Mucosa of rectum (tissue), 2 donors: ENCODE results near the gene ZNF618.

ENCODE experiments used
- H3K27ac ChIP-seq, 2 donors: one replicate each; pipeline ENCODE4 v1.7.0; 2013; ENCODE audit warnings: inconsistent platforms in 2 of 2, low read depth in 2 of 2, low read length in 2 of 2
- H3K27me3 ChIP-seq, 2 donors: one replicate each; pipeline ENCODE4 v1.7.0; 2013; ENCODE audit warnings: low read length in 2 of 2; ENCODE audit not compliant: control insufficient read depth in 2 of 2, insufficient read depth in 2 of 2
- H3K36me3 ChIP-seq, 2 donors: one replicate each; pipeline ENCODE4 v1.7.0; 2013; ENCODE audit warnings: low read length in 2 of 2; ENCODE audit not compliant: control insufficient read depth in 2 of 2, insufficient read depth in 2 of 2
- H3K4me1 ChIP-seq, 2 donors: one replicate each; pipeline ENCODE4 v1.7.0; 2013; ENCODE audit warnings: low read length in 2 of 2, mild to moderate bottlenecking in 1 of 2; ENCODE audit not compliant: control insufficient read depth in 2 of 2, insufficient read depth in 2 of 2
- H3K4me3 ChIP-seq, 2 donors: one replicate each; pipeline ENCODE4 v1.7.0; 2013; ENCODE audit warnings: low read length in 2 of 2
- H3K9ac ChIP-seq, 2 donors: one replicate each; pipeline ENCODE4 v1.7.0; 2013; ENCODE audit warnings: low read length in 2 of 2, low read depth in 1 of 2, mild to moderate bottlenecking in 1 of 2
- H3K9me3 ChIP-seq, 2 donors: one replicate each; pipeline ENCODE4 v1.7.0; 2013; ENCODE audit warnings: low read length in 2 of 2; ENCODE audit not compliant: control insufficient read depth in 2 of 2
- donor health status: healthy.
- donor health status: Normal muscosa, but diverticular disease.

Gene ZNF618

GRCh38 chr9:114003351-114003750 lies 127.2 kb downstream of the ZNF618 start:
- no peaks in the 10 kb centered on the region for H3K9me3 ChIP-seq
- H3K27ac ChIP-seq = no peak overlapping the region
- no peak overlapping the region for H3K9ac ChIP-seq
- H3K4me3 ChIP-seq = no peak overlapping the region
- peaks cover 0 to 2% of the 10 kb centered on the region in 2 donors for H3K4me1 ChIP-seq
- no peaks in the 10 kb centered on the region for H3K36me3 ChIP-seq
- H3K27me3 ChIP-seq = no peaks in the 10 kb centered on the region

GRCh38 chr9:114003758-114004157 lies 127.6 kb downstream of the ZNF618 start:
- Histone ChIP-seq H3K4me1 (peaks cover 0 to 2% of the 10 kb centered on the region in 2 donors), H3K27me3 (no peaks in the 10 kb centered on the region), H3K27ac (no peak overlapping the region), H3K9ac (no peak overlapping the region), H3K36me3 (peaks cover 0 to 2% of the 10 kb centered on the region in 2 donors), H3K9me3 (no peaks in the 10 kb centered on the region), H3K4me3 (no peak overlapping the region)

DNA sequence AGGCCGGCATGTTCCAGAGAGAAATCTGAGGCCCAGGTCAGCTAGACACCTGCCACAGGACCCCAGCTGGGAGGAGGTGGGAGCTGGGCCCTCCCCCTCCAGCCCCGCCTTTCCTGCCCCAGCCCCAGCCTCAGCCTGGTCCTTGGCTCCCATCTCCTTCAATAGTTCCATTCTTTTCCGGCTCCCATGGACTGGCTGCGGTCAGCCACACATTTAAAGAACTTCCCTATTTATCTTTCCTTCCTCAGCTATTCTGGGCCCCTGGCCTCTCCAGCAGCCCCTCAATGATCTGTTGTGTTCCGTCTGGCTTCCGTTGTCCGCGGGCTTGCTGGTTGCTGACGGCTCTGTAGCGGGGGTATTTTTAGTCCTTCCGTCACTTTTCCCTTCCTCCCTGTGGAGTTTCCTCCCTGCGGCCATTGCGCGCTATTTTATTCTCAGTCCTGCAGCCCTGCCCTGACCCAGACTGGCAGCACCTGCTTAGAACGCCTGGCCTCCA lies 128.2 kb downstream of the ZNF618 start:
- Histone ChIP-seq H3K9ac (no peak overlapping the region), H3K4me3 (no peak overlapping the region), H3K9me3 (no peaks in the 10 kb centered on the region), H3K27ac (no peak overlapping the region), H3K4me1 (peaks cover 0 to 2% of the 10 kb centered on the region in 2 donors), H3K27me3 (no peaks in the 10 kb centered on the region), H3K36me3 (peaks cover 0 to 2% of the 10 kb centered on the region in 2 donors)

GRCh38 chr9:114005371-114006154 lies 129.5 kb downstream of the ZNF618 start:
- Histone ChIP-seq H3K9ac (no peak overlapping the region), H3K27me3 (no peaks in the 10 kb centered on the region), H3K36me3 (peaks cover 0 to 2% of the 10 kb centered on the region in 2 donors), H3K4me3 (no peak overlapping the region), H3K9me3 (no peaks in the 10 kb centered on the region), H3K4me1 (peaks cover 0 to 2% of the 10 kb centered on the region in 2 donors), H3K27ac (no peak overlapping the region)

DNA sequence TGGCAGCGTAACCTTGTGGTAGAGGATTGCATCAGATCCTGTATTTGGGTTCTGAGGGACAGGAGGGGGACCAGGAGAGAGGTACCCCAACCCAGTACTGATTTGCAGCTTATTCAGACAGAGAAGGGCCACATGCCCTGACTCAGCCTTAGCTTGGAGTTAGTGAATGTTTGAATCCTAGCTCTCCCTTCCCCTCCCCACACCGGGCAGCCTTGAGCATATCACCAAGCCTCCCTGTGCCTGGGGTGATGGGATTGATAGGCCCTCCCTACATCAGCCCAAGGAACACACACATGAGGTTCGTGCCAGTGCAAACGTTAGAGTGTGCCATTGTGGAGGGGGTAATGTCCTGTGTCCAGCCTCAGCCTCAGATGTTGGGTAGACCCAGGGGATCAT lies 130.0 kb downstream of the ZNF618 start:
- H3K36me3 ChIP-seq = peaks cover 0 to 2% of the 10 kb centered on the region in 2 donors

GRCh38 chr9:114006931-114007691 lies 131.0 kb downstream of the ZNF618 start:
- H3K27ac ChIP-seq = no peak overlapping the region
- no peaks in the 10 kb centered on the region for H3K9me3 ChIP-seq
- no peak overlapping the region for H3K4me3 ChIP-seq
- H3K4me1 ChIP-seq = peaks cover 0 to 2% of the 10 kb centered on the region in 2 donors
- H3K27me3 ChIP-seq = no peaks in the 10 kb centered on the region
- peaks cover 0 to 2% of the 10 kb centered on the region in 2 donors for H3K36me3 ChIP-seq
- no peak overlapping the region for H3K9ac ChIP-seq

More for the DNA sequence above, 130.0 kb downstream of the ZNF618 start:
- Histone ChIP-seq H3K4me3 (no peak overlapping the region), H3K27ac (no peak overlapping the region), H3K4me1 (peaks cover 0 to 2% of the 10 kb centered on the region in 2 donors), H3K9me3 (no peaks in the 10 kb centered on the region), H3K27me3 (no peaks in the 10 kb centered on the region), H3K9ac (no peak overlapping the region)

DNA sequence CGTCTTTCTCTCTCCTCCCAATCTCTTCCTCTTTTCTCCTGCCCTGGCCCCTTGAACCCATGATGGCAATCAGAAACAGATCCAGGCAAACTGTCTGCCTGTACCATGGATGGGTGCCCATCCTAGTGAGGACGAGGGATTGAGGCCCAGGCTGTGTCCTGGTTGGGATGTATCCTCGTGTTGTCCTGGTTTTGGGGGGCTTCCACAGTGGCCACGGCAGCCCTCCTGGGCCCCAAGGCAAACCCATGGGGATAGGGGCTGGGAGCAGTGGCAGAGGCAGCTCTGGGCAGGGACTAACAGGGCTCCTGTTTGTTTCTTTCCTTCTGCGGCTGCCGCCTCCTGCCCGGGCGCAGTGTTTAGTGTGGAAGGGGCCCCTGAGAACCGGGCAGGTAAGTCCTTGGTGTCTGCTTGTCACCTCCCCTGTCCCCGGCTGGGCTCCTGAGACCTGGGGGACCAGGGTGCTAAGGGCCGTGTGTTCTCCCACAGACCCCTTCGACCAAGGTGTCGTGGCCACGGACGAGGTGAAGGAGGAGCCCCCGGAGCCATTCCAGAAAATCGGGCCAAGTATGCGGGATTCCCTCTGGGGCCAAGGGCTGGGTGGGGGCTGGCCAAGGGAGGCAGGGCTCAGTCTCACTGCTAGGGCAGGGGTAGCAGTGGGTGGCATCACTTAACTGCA lies 132.0 kb downstream of the ZNF618 start:
- no peak overlapping the region for H3K27ac ChIP-seq
- H3K9me3 ChIP-seq = no peaks in the 10 kb centered on the region
- H3K9ac ChIP-seq = no peak overlapping the region
- H3K4me3 ChIP-seq = no peak overlapping the region
- no peaks in the 10 kb centered on the region for H3K27me3 ChIP-seq
- peaks cover 0 to 2% of the 10 kb centered on the region in 2 donors for H3K4me1 ChIP-seq
- peaks cover 0 to 2% of the 10 kb centered on the region in 2 donors for H3K36me3 ChIP-seq

- H3K36me3 ChIP-seq = peaks cover 0 to 2% of the 10 kb centered on the region in 2 donors
- H3K27ac ChIP-seq = no peak overlapping the region
- no peaks in the 10 kb centered on the region for H3K27me3 ChIP-seq
- no peak overlapping the region for H3K4me3 ChIP-seq
- H3K4me1 ChIP-seq = no peaks in the 10 kb centered on the region
- H3K9ac ChIP-seq = no peak overlapping the region
- H3K9me3 ChIP-seq = no peaks in the 10 kb centered on the region
Observed at GRCh38 chr9:114008667-114009410, 132.7 kb downstream of the ZNF618 start.

DNA sequence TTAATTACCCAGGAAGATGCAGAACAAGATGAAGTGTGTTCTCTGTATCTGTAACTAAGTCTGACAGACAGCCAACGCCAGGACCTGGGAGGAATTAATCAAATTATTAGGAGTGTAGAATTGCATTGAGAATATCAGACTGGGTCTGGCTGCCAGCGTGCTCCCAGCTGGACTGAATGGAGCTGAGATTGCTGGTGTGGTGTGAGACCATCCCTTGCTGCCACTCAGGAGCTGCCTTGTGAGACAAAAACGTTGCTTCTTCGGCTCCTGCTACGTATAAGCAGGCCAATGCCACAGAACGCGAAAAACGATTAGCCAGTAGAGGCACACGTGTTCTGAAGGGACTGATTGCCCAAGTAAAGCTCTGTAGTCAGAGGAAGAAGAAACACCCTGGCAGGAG lies 135.2 kb downstream of the ZNF618 start:
- Histone ChIP-seq H3K9ac (no peak overlapping the region), H3K9me3 (no peaks in the 10 kb centered on the region), H3K27ac (no peak overlapping the region), H3K27me3 (no peaks in the 10 kb centered on the region), H3K36me3 (peaks cover 0 to 2% of the 10 kb centered on the region in 2 donors), H3K4me1 (no peaks in the 10 kb centered on the region), H3K4me3 (no peak overlapping the region)
